ENCODE results near the gene ABLIM3.

DNA sequence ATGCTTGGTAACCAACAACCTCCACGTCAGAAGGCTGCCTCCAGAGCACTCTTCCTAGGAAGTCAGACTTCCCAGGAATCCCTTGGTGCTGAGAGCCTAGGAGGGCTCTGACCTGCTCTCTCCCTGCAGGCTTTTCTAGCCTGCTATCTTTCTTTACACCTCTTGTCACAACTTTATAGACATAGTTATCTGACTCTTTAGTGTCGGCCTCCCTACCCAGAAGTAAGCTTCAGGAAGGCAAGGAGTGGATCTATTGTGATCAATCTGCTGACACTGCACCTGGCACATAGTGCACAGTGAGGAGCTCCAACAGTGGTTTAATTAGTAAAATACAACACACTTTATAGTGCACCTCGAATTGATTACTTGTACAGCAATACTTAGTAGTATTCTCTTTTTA lies 132.7 kb downstream of the ABLIM3 start:
- no peak for TF ChIP-seq CTCF (conservative IDR thresholded peaks at IDR 0.05)
- TF ChIP-seq EZH2 (IDR thresholded peaks at IDR 0.05; ENCODE audit: low read depth), result no peak
